HL-60 (cell line): ENCODE measurements around the gene ADCY3.

Source experiments
- DNase-seq, 2 experiments: peaks; one replicate each; pipeline ENCODE4 v3.0.0-alpha.2; 2010 to 2020; ENCODE audit warnings: low read depth in 1 of 2, low spot score in 1 of 2
- H3K27ac ChIP-seq: fragments of 250-450 bp; sonication (Bioruptor Pico); replicated peaks from 2 replicates; pipeline ENCODE4 v1.5.1; 2020; ENCODE audit warnings: mild to moderate bottlenecking, moderate library complexity
- H3K27me3 ChIP-seq: fragments of 250-450 bp; sonication (Bioruptor Pico); 2 replicates; pipeline ENCODE4 v1.5.1; 2021; ENCODE audit warnings: mild to moderate bottlenecking, moderate library complexity; ENCODE audit not compliant: insufficient read depth, poor library complexity, severe bottlenecking
- H3K4me3 ChIP-seq: replicated peaks from 2 replicates; pipeline ENCODE4 v1.5.1; 2011; ENCODE audit warnings: mild to moderate bottlenecking, control low read depth, low read length; ENCODE audit not compliant: insufficient read depth
- CTCF ChIP-seq: IDR thresholded peaks from one replicate; pipeline ENCODE4 v1.5.1; 2011; ENCODE audit warnings: low read length, control low read depth, inconsistent platforms; ENCODE audit not compliant: insufficient read depth
- GABPA ChIP-seq: IDR thresholded peaks from 2 replicates; pipeline ENCODE4 v1.6.1; 2012; ENCODE audit warnings: low read depth
- POLR2AphosphoS5 ChIP-seq: IDR thresholded peaks from 2 replicates; pipeline ENCODE4 v1.6.1; 2012; ENCODE audit warnings: low read depth
- SPI1 ChIP-seq: IDR thresholded peaks from 2 replicates; pipeline ENCODE4 v1.6.1; 2012; ENCODE audit warnings: low read depth, mild to moderate bottlenecking, borderline replicate concordance
- TF ChIP-seq, protein P1 (sequence below): IDR thresholded peaks from 2 replicates; pipeline ENCODE4 v1.6.1; 2012; ENCODE audit warnings: low read depth; ENCODE audit not compliant: insufficient replicate concordance

ADCY3 gene

DNA sequence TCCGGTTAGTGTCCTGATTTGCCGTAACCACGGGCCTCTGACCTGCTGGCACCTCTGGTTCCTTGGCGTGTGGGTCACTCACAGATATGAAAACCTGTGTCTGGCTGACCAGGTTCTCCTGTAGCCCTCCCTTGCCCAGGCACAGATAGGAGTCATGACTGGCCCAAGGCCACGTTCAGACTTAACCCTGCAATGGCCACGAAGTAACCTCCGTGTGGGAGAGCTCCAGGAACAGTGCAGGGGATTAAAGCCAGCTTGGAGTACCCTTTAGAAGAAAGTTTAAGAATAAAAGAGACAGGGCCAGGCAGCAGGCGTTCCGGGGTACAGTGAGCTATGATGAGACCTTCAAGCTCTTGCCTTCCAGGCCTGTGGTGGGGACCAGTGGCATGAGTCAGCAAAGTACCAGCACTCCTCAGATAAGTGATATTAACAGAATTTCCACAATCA is 101.3 kb downstream of the ADCY3 start:
- TF ChIP-seq, protein P1, sequence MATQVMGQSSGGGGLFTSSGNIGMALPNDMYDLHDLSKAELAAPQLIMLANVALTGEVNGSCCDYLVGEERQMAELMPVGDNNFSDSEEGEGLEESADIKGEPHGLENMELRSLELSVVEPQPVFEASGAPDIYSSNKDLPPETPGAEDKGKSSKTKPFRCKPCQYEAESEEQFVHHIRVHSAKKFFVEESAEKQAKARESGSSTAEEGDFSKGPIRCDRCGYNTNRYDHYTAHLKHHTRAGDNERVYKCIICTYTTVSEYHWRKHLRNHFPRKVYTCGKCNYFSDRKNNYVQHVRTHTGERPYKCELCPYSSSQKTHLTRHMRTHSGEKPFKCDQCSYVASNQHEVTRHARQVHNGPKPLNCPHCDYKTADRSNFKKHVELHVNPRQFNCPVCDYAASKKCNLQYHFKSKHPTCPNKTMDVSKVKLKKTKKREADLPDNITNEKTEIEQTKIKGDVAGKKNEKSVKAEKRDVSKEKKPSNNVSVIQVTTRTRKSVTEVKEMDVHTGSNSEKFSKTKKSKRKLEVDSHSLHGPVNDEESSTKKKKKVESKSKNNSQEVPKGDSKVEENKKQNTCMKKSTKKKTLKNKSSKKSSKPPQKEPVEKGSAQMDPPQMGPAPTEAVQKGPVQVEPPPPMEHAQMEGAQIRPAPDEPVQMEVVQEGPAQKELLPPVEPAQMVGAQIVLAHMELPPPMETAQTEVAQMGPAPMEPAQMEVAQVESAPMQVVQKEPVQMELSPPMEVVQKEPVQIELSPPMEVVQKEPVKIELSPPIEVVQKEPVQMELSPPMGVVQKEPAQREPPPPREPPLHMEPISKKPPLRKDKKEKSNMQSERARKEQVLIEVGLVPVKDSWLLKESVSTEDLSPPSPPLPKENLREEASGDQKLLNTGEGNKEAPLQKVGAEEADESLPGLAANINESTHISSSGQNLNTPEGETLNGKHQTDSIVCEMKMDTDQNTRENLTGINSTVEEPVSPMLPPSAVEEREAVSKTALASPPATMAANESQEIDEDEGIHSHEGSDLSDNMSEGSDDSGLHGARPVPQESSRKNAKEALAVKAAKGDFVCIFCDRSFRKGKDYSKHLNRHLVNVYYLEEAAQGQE, result no peak
- TF ChIP-seq GABPA (no peak), POLR2AphosphoS5 (no peak), CTCF (no peak), SPI1 (no peak)
- Histone ChIP-seq H3K27ac (no peak overlapping the region), H3K27me3 (no peaks in the 10 kb centered on the region), H3K4me3 (no peak overlapping the region)
- no peak for DNase-seq

DNA sequence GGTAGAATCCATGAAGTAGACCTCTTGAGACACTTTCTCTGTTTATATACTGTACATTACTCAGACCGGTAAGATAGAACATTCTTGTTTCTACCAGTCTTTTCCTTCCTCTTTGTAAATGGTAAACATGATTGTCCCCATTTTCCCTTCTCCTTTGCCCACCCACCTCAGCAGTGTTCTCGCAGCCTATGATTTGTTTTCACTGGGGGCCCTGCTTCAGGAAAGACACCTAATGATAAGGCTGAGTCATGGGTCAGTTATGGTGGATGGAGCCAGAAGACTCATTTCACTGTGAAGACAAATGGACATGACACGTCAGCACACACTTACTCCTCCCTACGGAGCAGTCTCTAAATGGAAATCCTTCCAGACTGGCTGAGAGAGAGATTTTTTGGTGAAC is 103.2 kb downstream of the ADCY3 start:
- no peak overlapping the region for H3K4me3 ChIP-seq
- no peak for DNase-seq
- H3K27ac ChIP-seq, result no peak overlapping the region
- TF ChIP-seq SPI1, result no peak
- TF ChIP-seq, protein P1, result no peak
- TF ChIP-seq POLR2AphosphoS5, result no peak
- TF ChIP-seq CTCF, result no peak
- no peak for TF ChIP-seq GABPA
- no peaks in the 10 kb centered on the region for H3K27me3 ChIP-seq

DNA sequence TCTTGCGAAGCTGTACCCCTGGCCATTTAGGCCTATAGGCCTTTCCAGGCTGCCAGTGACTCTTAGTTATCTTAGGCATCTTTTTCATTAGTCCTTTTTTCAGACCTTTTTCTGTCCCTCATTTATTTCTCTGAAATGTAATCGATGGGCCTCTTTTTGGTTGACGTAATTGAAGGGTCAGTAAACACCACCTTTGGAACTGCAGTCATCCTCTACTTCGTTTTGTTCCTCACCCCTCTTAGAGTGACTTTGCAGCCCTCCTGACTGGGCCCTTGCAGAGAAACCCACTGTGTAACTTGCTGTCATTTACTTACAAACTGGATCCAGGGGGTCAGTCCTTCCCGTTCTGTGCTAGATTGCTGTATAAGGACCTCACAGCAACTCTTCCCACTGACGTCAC is 103.6 kb downstream of the ADCY3 start:
- Histone ChIP-seq H3K27ac (no peak overlapping the region), H3K27me3 (no peaks in the 10 kb centered on the region)

More for the DNA sequence above, 103.6 kb downstream of the ADCY3 start:
- H3K4me3 ChIP-seq, result no peak overlapping the region
- TF ChIP-seq, protein P1, result no peak
- no peak for TF ChIP-seq GABPA
- TF ChIP-seq SPI1, result no peak
- TF ChIP-seq CTCF, result no peak
- no peak for TF ChIP-seq POLR2AphosphoS5
- no peak for DNase-seq
